Left lung (tissue), 10 donors: Measurements from ENCODE around the gene AQP12A. TPM values are rescaled to one million over a fixed set of nuclear protein-coding genes. Genes with fewer than 3 reads are reported as not detected.

Experiments used
- ATAC-seq: fragments of 200-7000 bp; cut with Tn5 transposase; one replicate; pipeline ENCODE4 v1.9.1; 2020; ENCODE audit warnings: moderate library complexity
- DNase-seq, 4 donors: peaks; one replicate each; pipeline ENCODE4 v3.0.0-alpha.2; 2013 to 2020
- H3K27ac ChIP-seq, 2 donors: fragments of 200-600 bp; sonication (generic) in 1 of 2; one replicate each; pipeline versions ENCODE4 v1.5.0 to v1.8.0; 2020 to 2021
- H3K27me3 ChIP-seq, 2 donors: fragments of 200-600 bp; sonication (generic) in 1 of 2; one replicate each; pipeline versions ENCODE4 v1.5.0 to v1.8.0; 2020 to 2021
- H3K36me3 ChIP-seq, 2 donors: fragments of 200-600 bp; sonication (generic) in 1 of 2; one replicate each; pipeline versions ENCODE4 v1.5.0 to v1.8.0; 2020 to 2021
- H3K4me1 ChIP-seq, 2 donors: fragments of 200-600 bp; one replicate each; pipeline ENCODE4 v1.8.0; 2021
- H3K4me3 ChIP-seq, 2 donors: fragments of 200-600 bp; sonication (generic) in 1 of 2; one replicate each; pipeline versions ENCODE4 v1.5.0 to v1.8.0; 2020 to 2021; ENCODE audit warnings: mild to moderate bottlenecking in 1 of 2
- H3K9me3 ChIP-seq, 2 donors: fragments of 200-600 bp; sonication (generic) in 1 of 2; one replicate each; pipeline versions ENCODE4 v1.5.0 to v1.8.0; 2020 to 2021
- intact Hi-C, 2 donors: fragments of 100-400 bp; cut with DNase I; formaldehyde crosslinking; loops; one replicate each; pipeline versions ENCODE4 v1.11.2 to v1.14.2; 2022
- polyA plus RNA-seq, 6 donors: library from polyadenylated mRNA; unstranded; fragments of 120-200 nt; gene quantifications; one replicate each; pipeline ENCODE4 v1.2.1, GENCODE V29; 2013; ENCODE audit not compliant: insufficient read length in 6 of 6
- total RNA-seq, 2 donors: library from RNA; stranded (reverse); fragmentation: NEBNext Ultra II Directional; extraction: Animal tissue kit (Norgen Biotek cat#: 25700); gene quantifications; one replicate each; pipeline ENCODE4 v1.2.1, GENCODE V29; 2021
- TF ChIP-seq, protein P1 (sequence below), 2 donors: fragments of 200-600 bp; sonication (generic) in 1 of 2; IDR thresholded peaks; one replicate each; pipeline versions ENCODE4 v1.5.0 to v1.8.0; 2021; ENCODE audit warnings: antibody characterized with exemption in 2 of 2
- donor health status: DM: no; HTN: yes; CAD: no.
- donor health status: DM: no; HTN: no; CAD: no.

Gene AQP12A
- total and polyA plus RNA-seq, 8 donors, result not detected

DNA sequence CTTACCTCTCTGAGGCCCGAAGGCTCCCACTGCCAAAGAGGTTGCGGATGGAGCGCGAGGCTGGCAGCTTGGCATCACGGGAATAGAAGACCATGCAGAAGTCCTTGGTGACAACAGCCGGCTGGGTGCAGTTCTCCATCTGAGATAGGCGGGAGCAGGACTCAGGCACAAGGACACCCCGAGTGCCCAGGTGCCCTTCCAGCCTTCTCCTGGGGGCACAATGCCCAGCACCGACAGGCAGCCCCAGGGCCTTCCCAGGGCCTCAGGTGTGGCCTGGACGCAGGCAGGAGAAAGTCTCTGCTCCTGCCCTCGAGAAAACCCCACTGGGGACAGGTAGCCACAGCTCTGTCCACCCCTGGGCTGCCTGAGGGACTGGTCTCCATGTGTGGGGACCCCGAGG is 33.6 kb downstream of the AQP12A start:
- H3K27me3 ChIP-seq, result peaks cover 0 to 5% of the 10 kb centered on the region in 2 donors
- TF ChIP-seq, protein P1, sequence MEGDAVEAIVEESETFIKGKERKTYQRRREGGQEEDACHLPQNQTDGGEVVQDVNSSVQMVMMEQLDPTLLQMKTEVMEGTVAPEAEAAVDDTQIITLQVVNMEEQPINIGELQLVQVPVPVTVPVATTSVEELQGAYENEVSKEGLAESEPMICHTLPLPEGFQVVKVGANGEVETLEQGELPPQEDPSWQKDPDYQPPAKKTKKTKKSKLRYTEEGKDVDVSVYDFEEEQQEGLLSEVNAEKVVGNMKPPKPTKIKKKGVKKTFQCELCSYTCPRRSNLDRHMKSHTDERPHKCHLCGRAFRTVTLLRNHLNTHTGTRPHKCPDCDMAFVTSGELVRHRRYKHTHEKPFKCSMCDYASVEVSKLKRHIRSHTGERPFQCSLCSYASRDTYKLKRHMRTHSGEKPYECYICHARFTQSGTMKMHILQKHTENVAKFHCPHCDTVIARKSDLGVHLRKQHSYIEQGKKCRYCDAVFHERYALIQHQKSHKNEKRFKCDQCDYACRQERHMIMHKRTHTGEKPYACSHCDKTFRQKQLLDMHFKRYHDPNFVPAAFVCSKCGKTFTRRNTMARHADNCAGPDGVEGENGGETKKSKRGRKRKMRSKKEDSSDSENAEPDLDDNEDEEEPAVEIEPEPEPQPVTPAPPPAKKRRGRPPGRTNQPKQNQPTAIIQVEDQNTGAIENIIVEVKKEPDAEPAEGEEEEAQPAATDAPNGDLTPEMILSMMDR (IDR thresholded peaks at IDR 0.05), result no peak
- H3K4me1 ChIP-seq, result no peaks in the 10 kb centered on the region
- H3K36me3 ChIP-seq, result no peaks in the 10 kb centered on the region
- DNase-seq (peak in 1 of 4 donors; percentile 62), ATAC-seq (no peak)
- no peaks in the 10 kb centered on the region for H3K9me3 ChIP-seq
- H3K27ac ChIP-seq, result no peak overlapping the region
- H3K4me3 ChIP-seq, result no peak overlapping the region
- intact Hi-C loops, result no loop called here

DNA sequence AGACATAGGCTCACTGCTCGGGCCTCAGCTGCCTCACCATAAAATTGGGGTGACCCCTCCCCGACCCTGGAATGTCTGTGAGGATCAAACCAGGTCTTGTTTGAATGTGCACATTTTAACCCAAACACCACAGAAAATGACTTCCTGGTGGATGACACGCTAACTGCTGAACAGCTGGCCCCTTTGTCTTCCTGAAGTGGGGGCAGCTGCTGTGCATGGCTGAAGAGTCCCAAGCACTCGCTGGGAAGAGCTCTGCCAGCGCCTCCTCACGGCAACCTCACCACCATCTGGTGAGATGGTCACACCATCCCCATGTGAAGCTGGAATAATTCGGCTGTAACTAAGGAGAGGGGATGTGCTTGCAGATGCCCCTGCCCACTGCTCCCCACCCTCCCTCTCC is 34.0 kb downstream of the AQP12A start:
- H3K4me1 ChIP-seq, result no peaks in the 10 kb centered on the region
- peaks cover 0 to 9% of the 10 kb centered on the region in 2 donors for H3K27me3 ChIP-seq
- H3K36me3 ChIP-seq, result no peaks in the 10 kb centered on the region
- H3K27ac ChIP-seq, result no peak overlapping the region
- no peak for ATAC-seq
- no peaks in the 10 kb centered on the region for H3K9me3 ChIP-seq
- DNase-seq, result peak in 1 of 4 donors; percentile 24
- intact Hi-C loops, result no loop called here
- H3K4me3 ChIP-seq, result no peak overlapping the region
- TF ChIP-seq, protein P1 (IDR thresholded peaks at IDR 0.05), result no peak

DNA sequence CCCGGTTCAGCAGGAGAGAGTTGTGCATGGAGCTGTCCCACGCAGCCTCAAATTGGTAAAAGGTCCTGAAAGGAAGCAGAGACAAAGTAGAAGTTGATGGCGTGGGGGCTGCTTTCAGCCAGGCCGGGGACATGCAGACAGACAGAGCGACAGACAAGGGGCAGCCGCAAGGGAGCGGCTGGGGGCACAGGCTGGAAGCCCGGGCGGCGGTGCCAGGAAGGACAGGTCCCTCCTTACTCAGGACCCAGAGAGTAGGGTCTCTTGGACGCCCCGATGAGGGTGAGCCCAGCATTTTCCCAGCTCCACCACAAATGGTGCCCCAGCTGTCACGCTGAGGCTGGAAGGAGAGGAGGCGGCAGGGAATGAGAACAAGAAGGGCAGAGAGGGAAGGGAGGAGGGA is 35.2 kb downstream of the AQP12A start:
- Histone ChIP-seq H3K27me3 (peaks cover 0 to 19% of the 10 kb centered on the region in 2 donors), H3K4me3 (no peak overlapping the region), H3K27ac (no peak overlapping the region), H3K36me3 (no peaks in the 10 kb centered on the region), H3K9me3 (no peaks in the 10 kb centered on the region), H3K4me1 (no peaks in the 10 kb centered on the region)
- intact Hi-C loops, result no loop called here
- DNase-seq (peak in 1 of 4 donors; percentile 68), ATAC-seq (no peak)
- TF ChIP-seq, protein P1 (IDR thresholded peaks at IDR 0.05), result no peak

DNA sequence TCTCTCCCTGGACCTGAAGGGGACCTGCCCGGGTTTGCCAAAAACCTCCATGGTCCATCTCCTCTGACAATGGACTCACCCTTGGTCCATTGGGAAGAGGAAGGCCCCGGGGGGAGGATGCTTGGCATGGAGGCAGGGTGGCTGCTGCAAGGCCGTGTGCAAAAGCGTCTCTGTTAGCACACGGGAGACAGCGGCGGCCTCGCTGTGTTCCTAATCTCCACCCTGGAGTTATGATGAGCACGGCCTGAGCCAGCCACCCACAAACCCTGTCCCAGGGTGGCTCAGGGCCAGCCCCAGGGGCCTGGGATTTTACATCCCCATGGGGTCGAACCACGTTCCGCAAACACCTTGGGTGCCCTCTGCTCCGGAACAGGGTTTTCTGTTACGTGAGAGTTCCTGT is 35.8 kb downstream of the AQP12A start:
- Histone ChIP-seq H3K36me3 (no peaks in the 10 kb centered on the region), H3K4me3 (no peak overlapping the region), H3K4me1 (no peaks in the 10 kb centered on the region), H3K9me3 (no peaks in the 10 kb centered on the region), H3K27ac (no peak overlapping the region), H3K27me3 (peaks cover 0 to 19% of the 10 kb centered on the region in 2 donors)
- intact Hi-C loops, result no loop called here
- no peak for ATAC-seq
- DNase-seq, result peak in 1 of 4 donors; percentile 66
- TF ChIP-seq, protein P1 (IDR thresholded peaks at IDR 0.05), result no peak

DNA sequence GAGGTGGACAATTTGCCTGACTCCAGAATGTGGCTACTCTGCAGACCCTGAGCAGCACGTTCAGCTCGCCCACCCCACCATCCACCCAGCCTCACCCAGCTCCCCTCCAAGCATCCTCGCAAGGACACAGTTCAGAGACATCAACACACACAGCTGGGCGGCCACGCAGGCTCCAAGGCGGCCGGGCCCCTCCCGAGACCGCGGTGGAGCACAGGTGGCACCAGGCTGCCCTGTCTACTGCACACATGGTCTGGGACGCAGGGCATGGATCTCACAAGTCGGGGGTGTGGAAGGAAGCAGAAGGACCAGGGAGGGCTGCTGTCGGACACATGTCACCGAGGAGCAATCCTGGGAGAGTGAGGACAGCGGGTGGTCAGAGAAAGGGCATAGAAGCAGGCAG is 36.2 kb downstream of the AQP12A start:
- TF ChIP-seq, protein P1 (IDR thresholded peaks at IDR 0.05), result no peak
- ATAC-seq (no peak), DNase-seq (peak in 1 of 4 donors; percentile 78)

More for the DNA sequence above, 36.2 kb downstream of the AQP12A start:
- Histone ChIP-seq H3K4me1 (no peaks in the 10 kb centered on the region), H3K9me3 (no peaks in the 10 kb centered on the region), H3K36me3 (no peaks in the 10 kb centered on the region), H3K4me3 (no peak overlapping the region), H3K27ac (no peak overlapping the region), H3K27me3 (peaks cover 0 to 19% of the 10 kb centered on the region in 2 donors)
- intact Hi-C loops, result no loop called here
